VCaP (cell line): Measurements from ENCODE around the gene WFIKKN1.

Experiments
- H3K27ac ChIP-seq: fragments of 450-650 bp; 2 replicates; pipeline ENCODE4 v1.5.1; 2017
- CTCF ChIP-seq: fragments of 450-650 bp; conservative IDR thresholded peaks from 2 replicates; pipeline ENCODE4 v1.5.1; 2017; ENCODE audit warnings: mild to moderate bottlenecking, moderate library complexity

WFIKKN1 gene

GRCh38 chr16:591231-591630 lies 39.6 kb upstream of the WFIKKN1 start:
- TF ChIP-seq CTCF: no peak

GRCh38 chr16:591892-592517 lies 38.8 kb upstream of the WFIKKN1 start:
- peak overlapping the region; percentile 76 for H3K27ac ChIP-seq
- no peak for TF ChIP-seq CTCF

More at GRCh38 chr16:591231-591630, 39.6 kb upstream of the WFIKKN1 start:
- peak overlapping the region; percentile 76; the same call in 1 of the 2 replicates for H3K27ac ChIP-seq

DNA sequence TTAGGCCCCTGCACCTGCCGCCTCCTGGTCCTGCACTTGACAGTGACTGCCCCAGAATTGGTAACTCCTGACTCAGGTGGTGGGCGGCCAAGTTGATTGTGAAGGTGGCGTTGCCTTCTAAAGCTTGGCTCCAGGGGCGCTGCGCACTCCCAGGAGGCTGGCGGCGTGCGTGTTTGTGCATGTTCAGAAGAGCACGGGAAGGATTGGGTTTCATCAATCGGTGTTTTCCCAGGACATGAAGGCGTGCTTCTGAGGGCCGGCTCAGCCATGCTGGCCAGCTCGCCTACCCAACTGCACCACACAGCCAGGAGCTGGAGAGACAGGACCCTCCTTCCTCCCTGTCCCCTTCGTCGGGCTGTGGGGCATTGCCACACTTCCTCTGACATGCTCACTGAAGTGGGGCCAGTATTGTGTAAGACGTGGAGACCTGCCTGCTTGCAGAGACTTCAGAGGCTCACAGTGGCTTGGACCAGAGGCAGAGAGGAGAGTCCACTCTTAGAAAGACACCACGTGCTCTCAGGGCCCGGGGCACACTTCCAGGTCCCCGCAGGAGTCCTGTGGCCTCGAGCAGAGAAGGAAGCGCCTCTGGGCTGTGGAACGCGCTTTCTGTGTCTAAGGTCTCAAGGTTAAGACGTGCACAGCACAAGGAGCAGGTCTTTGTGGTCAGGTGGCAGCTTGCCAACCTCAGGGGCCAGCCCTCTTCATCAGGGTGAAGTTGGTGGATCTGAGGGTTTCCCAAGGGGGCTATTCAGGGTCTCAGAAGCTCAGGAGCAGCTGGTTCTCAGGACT lies 38.1 kb upstream of the WFIKKN1 start:
- no peak for TF ChIP-seq CTCF

DNA sequence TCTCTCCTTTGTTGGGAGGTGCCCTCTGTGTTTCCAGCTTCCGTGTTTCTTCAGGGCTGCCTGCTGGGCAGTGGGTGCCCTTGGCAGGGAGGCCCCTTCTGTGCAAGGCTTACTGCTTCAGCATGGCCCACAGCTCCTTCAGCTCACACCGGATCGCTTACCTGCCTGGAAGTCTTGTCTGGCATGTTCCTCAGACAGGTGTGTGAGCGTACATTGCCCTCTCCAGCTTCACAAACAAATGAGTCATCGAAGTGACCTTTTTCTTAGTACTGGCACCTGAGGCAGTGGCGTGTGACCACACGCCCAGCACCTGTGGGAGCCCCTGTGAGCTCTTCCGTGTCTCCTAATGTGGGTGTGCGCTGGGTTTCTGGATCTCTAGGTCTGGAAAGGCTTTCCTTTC lies 37.4 kb upstream of the WFIKKN1 start:
- TF ChIP-seq CTCF: no peak
- peak overlapping the region; percentile 76 for H3K27ac ChIP-seq

More for the DNA sequence above, 38.1 kb upstream of the WFIKKN1 start:
- H3K27ac ChIP-seq: peak overlapping the region; percentile 76

GRCh38 chr16:593807-594206 lies 37.0 kb upstream of the WFIKKN1 start:
- peak overlapping the region; percentile 76 for H3K27ac ChIP-seq
- no peak for TF ChIP-seq CTCF

DNA sequence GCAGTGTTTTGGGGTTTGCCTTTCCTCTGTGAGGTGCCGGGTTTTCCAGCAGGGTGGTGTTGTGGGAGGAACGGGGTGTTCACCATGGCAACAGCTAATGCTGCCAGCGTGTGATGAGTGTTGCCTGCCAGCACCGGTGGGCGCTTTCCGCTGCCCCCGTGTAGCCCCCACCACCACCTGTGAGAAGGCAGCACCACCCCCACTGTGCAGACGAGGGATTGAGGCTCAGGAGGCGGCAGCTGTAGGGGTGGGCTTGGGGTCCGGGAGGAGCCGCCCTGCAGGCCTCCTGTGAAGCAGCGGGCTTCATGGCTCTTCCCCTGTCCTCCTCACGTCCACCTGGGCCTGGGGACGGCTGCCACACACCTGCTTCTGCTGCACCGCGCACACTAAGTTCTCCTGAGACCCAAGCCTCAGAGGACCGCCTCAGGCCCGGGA lies 35.7 kb upstream of the WFIKKN1 start:
- H3K27ac ChIP-seq: no peak overlapping the region
- TF ChIP-seq CTCF: no peak

DNA sequence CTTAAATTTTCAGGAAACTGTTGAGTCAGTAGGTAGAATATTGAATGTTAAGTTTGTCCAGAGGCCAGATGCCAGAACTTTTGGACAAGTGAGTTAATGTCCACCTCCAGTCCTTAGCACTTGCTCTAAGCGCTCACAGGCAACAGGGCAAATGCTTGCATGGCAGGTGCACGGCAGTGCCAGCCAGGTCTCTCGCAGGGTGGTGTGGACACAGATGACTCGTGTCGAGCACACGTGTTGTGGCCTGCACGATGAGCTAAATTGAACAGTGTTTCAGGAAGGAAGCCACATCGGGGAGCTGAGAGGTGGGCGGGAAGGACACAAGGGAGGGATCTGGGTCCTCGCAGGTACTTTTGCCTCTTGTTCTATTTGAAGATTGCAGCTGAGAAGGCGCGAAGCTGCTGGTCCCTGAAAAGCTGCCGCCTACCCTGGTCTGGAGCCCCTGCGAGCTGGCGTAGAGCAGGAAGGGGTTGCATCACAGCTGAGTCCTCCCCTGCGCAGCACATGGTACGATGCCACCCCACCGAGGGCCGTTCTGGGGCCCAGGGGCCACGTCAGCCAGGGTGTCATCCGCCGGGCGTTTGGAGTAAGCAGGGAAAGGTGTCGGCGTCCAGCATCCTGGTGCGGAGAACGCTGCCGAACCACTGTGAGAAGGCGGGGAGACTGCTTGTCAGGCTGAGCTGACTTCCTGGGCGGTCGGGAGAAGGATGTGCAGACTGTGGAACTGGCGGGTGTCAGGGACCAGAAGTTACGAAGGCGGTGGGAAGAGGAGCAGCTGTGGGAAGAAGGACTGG lies 34.6 kb upstream of the WFIKKN1 start:
- H3K27ac ChIP-seq: no peak overlapping the region
- TF ChIP-seq CTCF: no peak
